Measurements from ENCODE around the gene NFE2L1.
"Not testable (repeated sequence)": the region's sequence is repeated elsewhere in the genome, so short reads cannot be mapped to it uniquely, and the experiment has no call there.

- TF ChIP-seq CTCF, EP300 (IDR thresholded peaks at IDR 0.05): not testable (repeated sequence)
These were observed 46.5 kb upstream of the NFE2L1 start for GRCh38 chr17:48001657-48002056.
